IMR-90 (cell line): ENCODE results near the gene ADD3. TPM values are rescaled to one million over a fixed set of nuclear protein-coding genes. Genes with fewer than 3 reads are reported as not detected.

Source experiments
- ATAC-seq: fragments of 200-7000 bp; cut with Tn5 transposase; 2 replicates; pipeline ENCODE4 v1.9.1; 2020; ENCODE audit warnings: low read depth, mild to moderate bottlenecking, moderate library complexity
- BruUV-seq: library from RNA; stranded (reverse); fragments of 400-500 nt; replicated peaks from 2 replicates; lab custom pipeline; 2021; lab: Mats Ljungman, UMichigan
- CTCF ChIA-PET: fragments of 300-600 bp; formaldehyde crosslinking; extraction: SDS; loops from one replicate; lab custom pipeline; 2021; ENCODE audit warnings: antibody characterized with exemption; lab: Yijun Ruan, JAX
- POLR2A ChIA-PET: fragments of 300-600 bp; sonication (Branson Sonifier 250); formaldehyde crosslinking; loops from one replicate; lab custom pipeline; 2022; ENCODE audit warnings: antibody characterized with exemption; ENCODE audit not compliant: unreplicated experiment; lab: Charles Lee
- DNase-seq: peaks from one replicate; pipeline ENCODE4 v3.0.0; 2013
- H2AFZ ChIP-seq: replicated peaks from 2 replicates; pipeline ENCODE3; 2013; ENCODE audit warnings: low read length, mild to moderate bottlenecking; ENCODE audit not compliant: poor library complexity
- H2AK5ac ChIP-seq: 2 replicates; pipeline ENCODE4 v1.6.1; 2013; ENCODE audit warnings: low read depth, low read length, inconsistent platforms
- H2AK9ac ChIP-seq: replicated peaks from 2 replicates; pipeline ENCODE3; 2013; ENCODE audit warnings: mild to moderate bottlenecking, low read depth, low read length, moderate library complexity; ENCODE audit not compliant: poor library complexity
- H2BK120ac ChIP-seq: 2 replicates; pipeline ENCODE4 v1.6.1; 2013; ENCODE audit warnings: low read depth, low read length, inconsistent platforms
- H2BK15ac ChIP-seq: 3 replicates; pipeline ENCODE4 v1.6.1; 2013; ENCODE audit warnings: low read depth, low read length, inconsistent platforms
- H2BK20ac ChIP-seq: 2 replicates; pipeline ENCODE4 v1.6.1; 2013; ENCODE audit warnings: low read depth, mild to moderate bottlenecking, inconsistent platforms, low read length, moderate library complexity
- H2BK5ac ChIP-seq: 2 replicates; pipeline ENCODE4 v1.6.1; 2013; ENCODE audit warnings: mild to moderate bottlenecking, low read depth, low read length, inconsistent platforms; ENCODE audit not compliant: poor library complexity, severe bottlenecking
- H3K14ac ChIP-seq: replicated peaks from 2 replicates; pipeline ENCODE4 v1.6.1; 2013; ENCODE audit warnings: low read depth, low read length, inconsistent platforms
- H3K18ac ChIP-seq: 2 replicates; pipeline ENCODE4 v1.6.1; 2013; ENCODE audit warnings: low read depth, low read length, control low read depth
- H3K23ac ChIP-seq: 2 replicates; pipeline ENCODE4 v1.6.1; 2013; ENCODE audit warnings: low read depth, low read length, inconsistent platforms
- H3K27ac ChIP-seq: 2 replicates; pipeline ENCODE4 v1.5.1; 2013; ENCODE audit warnings: mild to moderate bottlenecking, control low read depth, low read length; ENCODE audit not compliant: insufficient read depth
- H3K27me3 ChIP-seq: 2 replicates; pipeline ENCODE4 v1.6.1; 2013; ENCODE audit warnings: low read length; ENCODE audit not compliant: control insufficient read depth, insufficient read depth
- H3K36me3 ChIP-seq: 2 replicates; pipeline ENCODE4 v1.6.1; 2013; ENCODE audit warnings: low read length, mixed read lengths; ENCODE audit not compliant: control insufficient read depth, insufficient read depth
- H3K4ac ChIP-seq: 2 replicates; pipeline ENCODE4 v1.6.1; 2013; ENCODE audit warnings: low read depth, low read length, inconsistent platforms
- H3K4me1 ChIP-seq: 2 replicates; pipeline ENCODE4 v1.6.1; 2013; ENCODE audit warnings: low read length, mixed read lengths; ENCODE audit not compliant: control insufficient read depth, insufficient read depth
- H3K4me2 ChIP-seq: 2 replicates; pipeline ENCODE4 v1.6.1; 2013; ENCODE audit warnings: low read depth, mild to moderate bottlenecking, control low read depth, low read length, moderate library complexity
- H3K4me3 ChIP-seq: 2 replicates; pipeline ENCODE4 v1.5.1; 2013; ENCODE audit warnings: low read depth, mild to moderate bottlenecking, control low read depth, low read length, moderate library complexity; ENCODE audit not compliant: insufficient read depth
- H3K56ac ChIP-seq: 2 replicates; pipeline ENCODE4 v1.6.1; 2013; ENCODE audit warnings: low read length, inconsistent platforms; ENCODE audit not compliant: insufficient read depth; ENCODE audit errors: extremely low read depth
- H3K79me1 ChIP-seq, 2 experiments: 2 replicates each; pipeline ENCODE4 v1.6.1; 2013; ENCODE audit warnings: low read length in 2 of 2, inconsistent platforms in 1 of 2, low read depth in 1 of 2
- H3K9ac ChIP-seq: 2 replicates; pipeline ENCODE4 v1.6.1; 2013; ENCODE audit warnings: low read depth, low read length, control low read depth
- H3K9me1 ChIP-seq: 2 replicates; pipeline ENCODE4 v1.6.1; 2013; ENCODE audit warnings: low read length, inconsistent platforms; ENCODE audit not compliant: insufficient read depth
- H3K9me3 ChIP-seq: 2 replicates; pipeline ENCODE4 v1.6.1; 2013; ENCODE audit warnings: low read length; ENCODE audit not compliant: control insufficient read depth, insufficient read depth
- H4K20me1 ChIP-seq: 2 replicates; pipeline ENCODE4 v1.6.1; 2013; ENCODE audit warnings: low read length, inconsistent platforms; ENCODE audit not compliant: insufficient read depth
- H4K5ac ChIP-seq: 2 replicates; pipeline ENCODE4 v1.6.1; 2013; ENCODE audit warnings: mild to moderate bottlenecking, low read depth, low read length, control low read depth
- H4K8ac ChIP-seq, 2 experiments: 2 replicates each; pipeline ENCODE4 v1.6.1; 2013; ENCODE audit warnings: low read depth in 2 of 2, low read length in 2 of 2, control low read depth in 1 of 2, inconsistent platforms in 1 of 2
- H4K91ac ChIP-seq: 2 replicates; pipeline ENCODE4 v1.6.1; 2013; ENCODE audit warnings: low read depth, low read length, inconsistent platforms; ENCODE audit not compliant: insufficient read depth
- CHD1 ChIP-seq: IDR thresholded peaks from 2 replicates; pipeline ENCODE4 v1.6.1; 2012; ENCODE audit warnings: low read depth, low read length, improper control_type of control experiment
- MAFK ChIP-seq: IDR thresholded peaks from 2 replicates; pipeline ENCODE4 v1.6.1; 2012; ENCODE audit warnings: low read depth, low read length, improper control_type of control experiment
- MXI1 ChIP-seq: IDR thresholded peaks from 2 replicates; pipeline ENCODE4 v1.6.1; 2012; ENCODE audit warnings: low read depth, mild to moderate bottlenecking, low read length, moderate library complexity, borderline replicate concordance
- NFE2L2 ChIP-seq: fragments of 150-350 bp; IDR thresholded peaks from 2 replicates; pipeline ENCODE4 v1.6.1; 2016; ENCODE audit warnings: low read depth, mild to moderate bottlenecking, low read length
- RCOR1 ChIP-seq: IDR thresholded peaks from 2 replicates; pipeline ENCODE4 v1.6.1; 2012; ENCODE audit warnings: mild to moderate bottlenecking, low read length, improper control_type of control experiment; ENCODE audit not compliant: insufficient replicate concordance
- RFX5 ChIP-seq: IDR thresholded peaks from 2 replicates; pipeline ENCODE4 v1.8.0; 2012; ENCODE audit warnings: low read depth, mild to moderate bottlenecking, low read length, moderate library complexity
- SMC3 ChIP-seq: fragments of 150-350 bp; IDR thresholded peaks from 2 replicates; pipeline ENCODE4 v1.6.1; 2016; ENCODE audit warnings: low read depth, mild to moderate bottlenecking, antibody characterized with exemption, low read length, moderate library complexity
- WGBS, 2 experiments: methylation state at CpG; one replicate each; pipeline versions ENCODE4 v1.1.5 to v1.1.7; 2013; ENCODE audit warnings: missing lambda C conversion rate in 2 of 2; ENCODE audit not compliant: insufficient read length in 1 of 2; ENCODE audit errors: extremely low coverage in 2 of 2; 5-methylcytosine and 5-hydroxymethylcytosine counted together
- dilution Hi-C: fragments of 300-500 bp; cut with HindIII; formaldehyde crosslinking; loops from one replicate; pipeline ENCODE4 v1.14.3; 2018; ENCODE audit warnings: low sequenced_read_pairs; ENCODE audit not compliant: unreplicated experiment
- in situ Hi-C: fragments of 300-500 bp; cut with MboI; formaldehyde crosslinking; loops from 3 replicates; pipeline ENCODE4 v1.14.3; 2019; ENCODE audit warnings: low sequenced_read_pairs, inconsistent platforms, mixed read lengths
- intact Hi-C: fragments of 100-400 bp; cut with micrococcal nuclease; formaldehyde crosslinking; loops from 2 replicates; pipeline ENCODE4 v1.10.0; 2022
- polyA plus RNA-seq, 3 experiments: library from polyadenylated mRNA; depleted of rRNA; stranded (reverse); fragments of >200 nt; gene quantifications; 2 replicates each; pipeline ENCODE4 v1.2.3, GENCODE V29; 2012; ENCODE audit warnings: low replicate concordance in 1 of 3
- total RNA-seq: library from RNA; depleted of rRNA; stranded (reverse); fragments of >200 nt; gene quantifications from 2 replicates; pipeline ENCODE4 v1.2.3, GENCODE V29; 2012
- TF ChIP-seq, protein P1 (sequence below): conservative IDR thresholded peaks from 2 replicates; pipeline ENCODE4 v1.5.1; 2012; ENCODE audit warnings: mild to moderate bottlenecking, low read depth, low read length, improper control_type of control experiment
- TF ChIP-seq, protein P2 (sequence below): fragments of 150-350 bp; IDR thresholded peaks from 2 replicates; pipeline ENCODE4 v1.6.1; 2016; ENCODE audit warnings: low read depth, mild to moderate bottlenecking, low read length, moderate library complexity, borderline replicate concordance

ADD3 gene
- total and polyA plus RNA-seq, 2 of the 4 experiments (the other 2 are of a cell fraction) = 138 to 212 TPM

DNA sequence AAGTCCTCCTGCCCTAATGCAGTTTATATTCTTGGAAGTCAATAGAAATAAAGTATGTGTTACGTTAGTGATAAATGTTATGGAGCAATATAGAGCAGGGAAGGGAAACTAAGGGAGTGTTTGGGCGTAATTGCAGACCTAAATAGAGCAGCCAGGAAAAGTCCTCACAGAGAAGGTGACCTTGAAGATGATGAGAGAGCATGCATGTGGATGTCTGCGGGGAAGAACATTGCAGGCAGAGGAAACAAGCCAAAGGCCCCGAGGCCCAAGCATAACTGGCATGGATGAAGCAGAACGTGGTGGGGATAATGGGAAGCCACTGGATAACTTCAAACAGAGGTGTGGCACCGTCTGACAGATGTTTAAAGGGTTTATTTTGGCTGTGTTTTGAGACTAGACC, 12.5 kb downstream of the ADD3 start:
- no peak overlapping the region for H4K8ac ChIP-seq
- no peaks in the 10 kb centered on the region for H3K9me3 ChIP-seq
- no peak overlapping the region for H2BK15ac ChIP-seq
- H4K20me1 ChIP-seq = peaks cover 33% of the 10 kb centered on the region
- no peak overlapping the region for H3K4ac ChIP-seq
- WGBS, 2 experiments = 90 to 100% methylated on average over 1 to 5 of the region's 6 CpGs
- H2BK120ac ChIP-seq = no peak overlapping the region
- ATAC-seq (no peak), DNase-seq (no peak)
- no peak overlapping the region for H2BK20ac ChIP-seq
- H2AK5ac ChIP-seq = no peak overlapping the region
- no peak overlapping the region for H3K27ac ChIP-seq
- no peak overlapping the region for H3K18ac ChIP-seq
- no peak overlapping the region for H4K5ac ChIP-seq
- H3K36me3 ChIP-seq = no peaks in the 10 kb centered on the region
- H3K23ac ChIP-seq = no peak overlapping the region
- no peak overlapping the region for H4K91ac ChIP-seq
- in situ Hi-C loops = no loop called here
- 0 out of 2 replicates have a peak, but pooled peaks cover 2% of the 10 kb centered on the region for H3K9me1 ChIP-seq
- no peak overlapping the region for H2BK5ac ChIP-seq
- no peak overlapping the region for H3K4me3 ChIP-seq
- H3K9ac ChIP-seq = no peak overlapping the region
- dilution Hi-C loops = no loop called here
- H2AK9ac ChIP-seq = no peak overlapping the region
- TF ChIP-seq NFE2L2 (no peak), MAFK (no peak), RCOR1 (no peak), MXI1 (no peak), RFX5 (no peak), SMC3 (no peak), CHD1 (no peak)
- TF ChIP-seq, protein P1, sequence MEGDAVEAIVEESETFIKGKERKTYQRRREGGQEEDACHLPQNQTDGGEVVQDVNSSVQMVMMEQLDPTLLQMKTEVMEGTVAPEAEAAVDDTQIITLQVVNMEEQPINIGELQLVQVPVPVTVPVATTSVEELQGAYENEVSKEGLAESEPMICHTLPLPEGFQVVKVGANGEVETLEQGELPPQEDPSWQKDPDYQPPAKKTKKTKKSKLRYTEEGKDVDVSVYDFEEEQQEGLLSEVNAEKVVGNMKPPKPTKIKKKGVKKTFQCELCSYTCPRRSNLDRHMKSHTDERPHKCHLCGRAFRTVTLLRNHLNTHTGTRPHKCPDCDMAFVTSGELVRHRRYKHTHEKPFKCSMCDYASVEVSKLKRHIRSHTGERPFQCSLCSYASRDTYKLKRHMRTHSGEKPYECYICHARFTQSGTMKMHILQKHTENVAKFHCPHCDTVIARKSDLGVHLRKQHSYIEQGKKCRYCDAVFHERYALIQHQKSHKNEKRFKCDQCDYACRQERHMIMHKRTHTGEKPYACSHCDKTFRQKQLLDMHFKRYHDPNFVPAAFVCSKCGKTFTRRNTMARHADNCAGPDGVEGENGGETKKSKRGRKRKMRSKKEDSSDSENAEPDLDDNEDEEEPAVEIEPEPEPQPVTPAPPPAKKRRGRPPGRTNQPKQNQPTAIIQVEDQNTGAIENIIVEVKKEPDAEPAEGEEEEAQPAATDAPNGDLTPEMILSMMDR = no peak
- TF ChIP-seq, protein P2, sequence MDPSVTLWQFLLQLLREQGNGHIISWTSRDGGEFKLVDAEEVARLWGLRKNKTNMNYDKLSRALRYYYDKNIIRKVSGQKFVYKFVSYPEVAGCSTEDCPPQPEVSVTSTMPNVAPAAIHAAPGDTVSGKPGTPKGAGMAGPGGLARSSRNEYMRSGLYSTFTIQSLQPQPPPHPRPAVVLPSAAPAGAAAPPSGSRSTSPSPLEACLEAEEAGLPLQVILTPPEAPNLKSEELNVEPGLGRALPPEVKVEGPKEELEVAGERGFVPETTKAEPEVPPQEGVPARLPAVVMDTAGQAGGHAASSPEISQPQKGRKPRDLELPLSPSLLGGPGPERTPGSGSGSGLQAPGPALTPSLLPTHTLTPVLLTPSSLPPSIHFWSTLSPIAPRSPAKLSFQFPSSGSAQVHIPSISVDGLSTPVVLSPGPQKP = no peak
- CTCF ChIA-PET = no interaction called here
- no peaks in the 10 kb centered on the region for H3K27me3 ChIP-seq
- no TSS peak for BruUV-seq
- POLR2A ChIA-PET = no interaction called here
- H3K56ac ChIP-seq = no peak overlapping the region
- no peak overlapping the region for H2AFZ ChIP-seq
- H3K4me1 ChIP-seq = peaks cover 5% of the 10 kb centered on the region
- H3K14ac ChIP-seq = no peak overlapping the region
- H3K4me2 ChIP-seq = no peak overlapping the region
- intact Hi-C loops = no loop called here
- H3K79me1 ChIP-seq = peaks cover 40 to 68% of the 10 kb centered on the region in 2 experiments; a peak in 3 of 4 replicates
